K562 (cell line): Measurements from ENCODE around the gene RBMS3. TPM values are rescaled to one million over a fixed set of nuclear protein-coding genes. Genes with fewer than 3 reads are reported as not detected.

Source experiments
- ATAC-seq: fragments of 200-7000 bp; cut with Tn5 transposase; 3 replicates; pipeline ENCODE4 v1.9.1; 2020; ENCODE audit warnings: moderate library complexity
- BruUV-seq: library from RNA; stranded (reverse); fragments of 400-500 nt; replicated peaks from 2 replicates; lab custom pipeline; 2021; lab: Mats Ljungman, UMichigan
- CTCF ChIA-PET: fragments of 300-600 bp; formaldehyde crosslinking; extraction: SDS; loops from one replicate; lab custom pipeline; 2021; ENCODE audit warnings: low intra/inter-chr PET ratio; lab: Yijun Ruan, JAX
- POLR2A ChIA-PET: fragments of 300-600, 350-650 bp; sonication (Branson Sonifier 250); formaldehyde crosslinking; extraction: SDS; loops from one replicate; lab custom pipeline; 2021; ENCODE audit warnings: antibody characterized with exemption, inconsistent platforms; lab: Yijun Ruan, JAX
- DNase-seq, 4 experiments: peaks; one replicate each; pipeline versions ENCODE4 v3.0.0 to v3.0.0-alpha.2; 2011 to 2018; ENCODE audit warnings: low spot score in 3 of 4, mixed read lengths in 3 of 4; ENCODE audit errors: extremely low read depth in 1 of 4
- FAIRE-seq: peaks from 2 replicates; lab custom pipeline; 2011; peaks lifted over from hg19 to GRCh38; lab: Jason Lieb, UNC
- H2AFZ ChIP-seq: 2 replicates; pipeline ENCODE4 v1.6.0; 2011; ENCODE audit warnings: low read depth, low read length, control low read depth, inconsistent platforms
- H3K27ac ChIP-seq: fragments of 200-600 bp; 3 replicates; pipeline ENCODE4 v1.8.0; 2011; ENCODE audit warnings: low read depth, mild to moderate bottlenecking, control low read depth, inconsistent platforms, low read length, moderate library complexity, mixed read lengths; ENCODE audit errors: extremely low read depth
- H3K27me3 ChIP-seq, 2 experiments: fragments of 300-600 bp in 1 of 2; 2 replicates in 1 of 2; 3 replicates in 1 of 2; pipeline versions ENCODE4 v1.6.0 to v1.8.0; 2011; ENCODE audit warnings: inconsistent platforms in 2 of 2, low read length in 2 of 2, mild to moderate bottlenecking in 1 of 2, mixed read lengths in 1 of 2, moderate library complexity in 1 of 2; ENCODE audit not compliant: control insufficient read depth in 2 of 2, insufficient read depth in 2 of 2
- H3K36me3 ChIP-seq: fragments of 300-600 bp; 3 replicates; pipeline ENCODE4 v1.8.0; 2011; ENCODE audit warnings: mild to moderate bottlenecking, low read length, inconsistent platforms; ENCODE audit not compliant: control insufficient read depth, insufficient read depth
- H3K4me1 ChIP-seq, 2 experiments: fragments of 200-600 bp in 1 of 2; replicated peaks in 1 of 2; 2 replicates in 1 of 2; 3 replicates in 1 of 2; pipeline versions ENCODE4 v1.5.1 to v1.8.0; 2011; ENCODE audit warnings: inconsistent platforms in 2 of 2, low read length in 2 of 2, mild to moderate bottlenecking in 1 of 2, mixed read lengths in 1 of 2, moderate library complexity in 1 of 2; ENCODE audit not compliant: control insufficient read depth in 2 of 2, insufficient read depth in 2 of 2
- H3K4me2 ChIP-seq: 2 replicates; pipeline ENCODE4 v1.6.1; 2011; ENCODE audit warnings: low read length, control low read depth, inconsistent platforms, mixed read lengths; ENCODE audit not compliant: insufficient read depth
- H3K4me3 ChIP-seq: fragments of 200-600 bp; sonication (generic), shearing (Covaris generic); 2 replicates; pipeline ENCODE4 v1.5.1; 2016; ENCODE audit warnings: control low read depth, inconsistent platforms
- H3K79me2 ChIP-seq: fragments of 200-600 bp; 3 replicates; pipeline ENCODE4 v1.8.0; 2011; ENCODE audit warnings: low read length, inconsistent platforms; ENCODE audit not compliant: control insufficient read depth, insufficient read depth
- H3K9ac ChIP-seq, 2 experiments: 2 replicates each; pipeline versions ENCODE4 v1.6.0 to v1.6.1; 2011; ENCODE audit warnings: low read depth in 2 of 2, low read length in 2 of 2, control low read depth in 1 of 2, inconsistent platforms in 1 of 2, mild to moderate bottlenecking in 1 of 2, mixed read lengths in 1 of 2; ENCODE audit not compliant: insufficient read depth in 1 of 2
- H3K9me1 ChIP-seq: one replicate; pipeline ENCODE4 v1.6.0; 2011; ENCODE audit warnings: inconsistent platforms, mild to moderate bottlenecking, low read length, moderate library complexity; ENCODE audit not compliant: control insufficient read depth, insufficient read depth
- H3K9me3 ChIP-seq: replicated peaks from 2 replicates; pipeline ENCODE4 v1.5.1; 2011; ENCODE audit warnings: low read depth, low read length, inconsistent platforms; ENCODE audit not compliant: control insufficient read depth, insufficient read depth
- H4K20me1 ChIP-seq: replicated peaks from 2 replicates; pipeline ENCODE4 v1.6.1; 2011; ENCODE audit warnings: low read length, inconsistent platforms, mixed read lengths; ENCODE audit not compliant: control insufficient read depth, insufficient read depth
- BRD4 ChIP-seq: fragments of 200-600 bp; sonication (generic); IDR thresholded peaks from 2 replicates; pipeline ENCODE4 v1.6.1; 2017; ENCODE audit warnings: inconsistent platforms
- CBX3 ChIP-seq, 2 experiments: IDR thresholded peaks; 1 replicate in 1 of 2; 2 replicates in 1 of 2; pipeline ENCODE4 v1.6.1; 2012; ENCODE audit warnings: inconsistent platforms in 2 of 2, low read length in 2 of 2, borderline replicate concordance in 1 of 2, control low read depth in 1 of 2
- KDM5B ChIP-seq: fragments of 200-600 bp; sonication (generic); IDR thresholded peaks from 2 replicates; pipeline ENCODE4 v1.6.1; 2012; ENCODE audit warnings: low read depth, mild to moderate bottlenecking, moderate library complexity, low read length, control low read depth, inconsistent platforms; ENCODE audit not compliant: insufficient replicate concordance
- MAFK ChIP-seq: IDR thresholded peaks from 2 replicates; pipeline ENCODE4 v1.6.1; 2011; ENCODE audit warnings: low read length, improper control_type of control experiment
- MTA2 ChIP-seq: fragments of 450-650 bp; IDR thresholded peaks from 2 replicates; pipeline ENCODE4 v1.6.1; 2016; ENCODE audit warnings: low read depth
- NFATC3 ChIP-seq: fragments of 450-650 bp; IDR thresholded peaks from 2 replicates; pipeline ENCODE4 v1.6.1; 2017; ENCODE audit warnings: mild to moderate bottlenecking
- NFE2 ChIP-seq: IDR thresholded peaks from 2 replicates; pipeline ENCODE4 v1.6.1; 2014; ENCODE audit warnings: antibody characterized with exemption, low read depth
- POLR2B ChIP-seq: fragments of 450-650 bp; IDR thresholded peaks from 2 replicates; pipeline ENCODE4 v1.6.1; 2018; ENCODE audit warnings: low read depth; ENCODE audit not compliant: partially characterized antibody
- PRPF4 ChIP-seq: fragments of 200-400 bp; formaldehyde crosslinking; IDR thresholded peaks from one replicate; pipeline ENCODE4 v1.6.1; 2017; ENCODE audit warnings: low read length, low read depth, mild to moderate bottlenecking; ENCODE audit not compliant: insufficient read depth, poor library complexity, severe bottlenecking
- RBM17 ChIP-seq: fragments of 200-400 bp; formaldehyde crosslinking; IDR thresholded peaks from 2 replicates; pipeline ENCODE4 v1.6.1; 2017; ENCODE audit warnings: low read depth, mild to moderate bottlenecking, low read length, borderline replicate concordance
- RBM22 ChIP-seq: fragments of 200-400 bp; formaldehyde crosslinking; IDR thresholded peaks from 2 replicates; pipeline ENCODE4 v1.6.1; 2018; ENCODE audit warnings: low read length, low read depth; ENCODE audit not compliant: poor library complexity, severe bottlenecking
- SIRT6 ChIP-seq: IDR thresholded peaks from one replicate; pipeline ENCODE4 v1.6.1; 2012; ENCODE audit warnings: low read depth, mild to moderate bottlenecking, control low read depth, inconsistent platforms, low read length, moderate library complexity
- SP2 ChIP-seq: IDR thresholded peaks from 2 replicates; pipeline ENCODE4 v1.6.1; 2011; ENCODE audit warnings: mild to moderate bottlenecking, low read depth, low read length, moderate library complexity; ENCODE audit not compliant: poor library complexity, severe bottlenecking; ENCODE audit errors: extremely low read depth
- U2AF1 ChIP-seq: fragments of 200-400 bp; formaldehyde crosslinking; optimal IDR thresholded peaks from 2 replicates; pipeline ENCODE3; 2017; ENCODE audit warnings: mild to moderate bottlenecking, low read depth, low read length, moderate library complexity
- ZBTB17 ChIP-seq: fragments of 450-650 bp; formaldehyde crosslinking; IDR thresholded peaks from 2 replicates; pipeline ENCODE4 v1.4.0; 2020; ENCODE audit warnings: mild to moderate bottlenecking
- ZNF121 ChIP-seq: sonication (generic); formaldehyde crosslinking; conservative IDR thresholded peaks from 2 replicates; pipeline ENCODE4 v1.8.0; 2022; ENCODE audit warnings: missing genetic modification reagents
- ZNF316 ChIP-seq: fragments of 450-650 bp; IDR thresholded peaks from 2 replicates; pipeline ENCODE4 v1.6.1; 2016
- ZNF699 ChIP-seq: fragments of 250-450 bp; sonication (Bioruptor Pico); IDR thresholded peaks from 2 replicates; pipeline ENCODE4 v1.8.0; 2021; ENCODE audit warnings: mild to moderate bottlenecking, moderate library complexity; ENCODE audit not compliant: insufficient replicate concordance
- WGBS: fragments of 100-300 bp; shearing (Covaris generic); methylation state at CpG from one replicate; pipeline ENCODE4 v1.1.6; 2016; ENCODE audit warnings: low coverage, mixed read lengths; ENCODE audit not compliant: insufficient coverage; ENCODE audit errors: missing lambda C conversion rate; 5-methylcytosine and 5-hydroxymethylcytosine counted together
- in situ Hi-C: fragments of 300-500 bp; cut with MboI; formaldehyde crosslinking; loops from 4 replicates; pipeline ENCODE4 v1.15.0; 2018; ENCODE audit warnings: inconsistent platforms, mixed read lengths
- intact Hi-C: fragments of 100-400 bp; cut with micrococcal nuclease; formaldehyde crosslinking; loops from 2 replicates; pipeline ENCODE4 v1.14.2; 2022
- polyA plus RNA-seq, 8 experiments: library from polyadenylated mRNA; depleted of rRNA in 4 of 8; stranded (reverse) in 5 of 8; unstranded in 3 of 8; fragments of >200 nt; fragmentation: Nextera tagmentation in 2 of 8; fragmentation: Illumina TruSeq in 1 of 8; extraction: Ambion mirVana in 2 of 8; extraction: Trizol in 1 of 8; gene quantifications; 2 replicates each; pipeline versions ENCODE4 v1.2.1 to v1.2.3, GENCODE V29; 2011 to 2014; ENCODE audit warnings: inconsistent platforms in 1 of 8, missing spikeins in 1 of 8
- total RNA-seq, 7 experiments: library from RNA; depleted of rRNA in 6 of 7; stranded (reverse); fragments of >200 nt in 6 of 7; fragmentation: Illumina TruSeq in 2 of 7; extraction: Trizol in 2 of 7; gene quantifications; 2 replicates each; pipeline versions ENCODE4 v1.2.1 to v1.2.3, GENCODE V29; 2011 to 2021; ENCODE audit warnings: low replicate concordance in 1 of 7

Gene RBMS3
- total and polyA plus RNA-seq, 9 of the 15 experiments (the other 6 are each of a cell fraction or from before 2014, with no cell fraction given), result 0.20 TPM; not detected in 8

DNA sequence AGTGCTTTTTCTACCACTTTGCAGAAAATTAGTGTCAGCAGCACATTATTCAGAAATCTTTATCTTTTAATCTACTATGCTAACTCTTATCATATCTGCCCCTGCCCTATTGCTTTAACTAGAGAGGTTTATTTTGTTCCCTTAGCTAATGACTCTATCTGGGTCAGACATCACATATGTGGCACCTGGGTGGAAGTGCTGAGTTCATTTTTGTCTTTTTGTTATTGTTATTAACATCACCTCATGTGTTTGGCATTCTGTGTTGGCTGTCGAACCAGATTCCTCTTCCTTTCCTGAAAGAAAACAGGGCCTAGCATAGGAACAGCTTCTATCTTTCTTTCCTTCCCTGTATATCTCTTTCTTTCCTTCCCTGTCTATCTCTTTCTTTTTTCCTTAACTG lies 100.7 kb downstream of the RBMS3 start:
- Histone ChIP-seq H3K9me1 (no peaks in the 10 kb centered on the region), H3K27me3 (no peaks in the 10 kb centered on the region), H3K9me3 (peaks cover 4% of the 10 kb centered on the region), H3K4me1 (no peaks in the 10 kb centered on the region), H4K20me1 (no peaks in the 10 kb centered on the region), H3K9ac (no peak overlapping the region), H3K4me3 (no peak overlapping the region), H3K27ac (no peak overlapping the region), H3K36me3 (no peaks in the 10 kb centered on the region), H2AFZ (no peak overlapping the region), H3K79me2 (no peaks in the 10 kb centered on the region), H3K4me2 (no peak overlapping the region)
- POLR2A ChIA-PET, result no interaction called here
- WGBS, result 0% methylated on average over 1 of the region's 1 CpG
- FAIRE-seq, result no peak
- no TSS peak for BruUV-seq
- TF ChIP-seq CBX3 (IDR thresholded peaks at IDR 0.05; ENCODE audit: borderline replicate concordance in 1 of 2, low read length in 2 of 2) (no peak), MTA2 (no peak), ZBTB17 (no peak), ZNF121 (no peak)
- ATAC-seq, result no peak
- in situ Hi-C loops (no loop called here), intact Hi-C loops (no loop called here)
- DNase-seq, result no peak
- CTCF ChIA-PET, result no interaction called here

- WGBS, result under 1% methylated on average over 6 of the region's 6 CpGs
- Histone ChIP-seq H2AFZ (no peak overlapping the region), H4K20me1 (no peaks in the 10 kb centered on the region), H3K9me3 (peaks cover 2% of the 10 kb centered on the region), H3K27me3 (no peaks in the 10 kb centered on the region), H3K79me2 (no peaks in the 10 kb centered on the region), H3K9me1 (no peaks in the 10 kb centered on the region), H3K4me3 (no peak overlapping the region), H3K36me3 (no peaks in the 10 kb centered on the region), H3K4me2 (no peak overlapping the region), H3K9ac (no peak overlapping the region), H3K27ac (no peak overlapping the region), H3K4me1 (no peaks in the 10 kb centered on the region)
- CTCF ChIA-PET, result no interaction called here
- in situ Hi-C loops (no loop called here), intact Hi-C loops (no loop called here)
- ATAC-seq (no peak), DNase-seq (no peak), FAIRE-seq (no peak)
- TF ChIP-seq ZNF699 (no peak), RBM17 (no peak), ZNF316 (no peak), SIRT6 (no peak), NFATC3 (no peak), SP2 (no peak), KDM5B (no peak), NFE2 (no peak), PRPF4 (no peak), POLR2B (no peak), CBX3 (IDR thresholded peaks at IDR 0.05; ENCODE audit: borderline replicate concordance in 1 of 2, low read length in 2 of 2) (no peak), RBM22 (no peak), U2AF1 (no peak), BRD4 (no peak), MAFK (no peak)
- BruUV-seq, result no TSS peak
- POLR2A ChIA-PET, result no interaction called here
These were observed 101.5 kb downstream of the RBMS3 start for GRCh38 chr3:29382409-29382808.
